Panc1 (cell line): ENCODE data around the gene ZNF184. TPM values are rescaled to one million over a fixed set of nuclear protein-coding genes. Genes with fewer than 3 reads are reported as not detected.

ENCODE experiments used
- ATAC-seq: fragments of 200-7000 bp; cut with Tn5 transposase; 2 replicates; pipeline ENCODE4 v1.9.1; 2020; ENCODE audit warnings: mild to moderate bottlenecking, moderate library complexity
- BruUV-seq: library from RNA; stranded (reverse); fragments of 400-500 nt; replicated peaks from 2 replicates; lab custom pipeline; 2021; lab: Mats Ljungman, UMichigan
- CTCF ChIA-PET: fragments of 300-600 bp; sonication (Branson Sonifier 250); formaldehyde crosslinking; loops from one replicate; lab custom pipeline; 2022; ENCODE audit warnings: antibody characterized with exemption; lab: Charles Lee
- POLR2A ChIA-PET: fragments of 300-600 bp; sonication (Branson Sonifier 250); formaldehyde crosslinking; loops from one replicate; lab custom pipeline; 2022; ENCODE audit warnings: antibody characterized with exemption; lab: Charles Lee
- DNase-seq: peaks from one replicate; pipeline ENCODE4 v3.0.0-alpha.2; 2010; ENCODE audit warnings: low read depth, low spot score
- H3K27ac ChIP-seq: 2 replicates; pipeline ENCODE4 v1.5.1; 2011; ENCODE audit warnings: mild to moderate bottlenecking, low read length, inconsistent platforms
- H3K27me3 ChIP-seq: fragments of 200-500 bp; sonication (Bioruptor generic); 2 replicates; pipeline ENCODE4 v1.6.0; 2014; ENCODE audit warnings: low read length, inconsistent platforms; ENCODE audit not compliant: control insufficient read depth, insufficient read depth
- H3K36me3 ChIP-seq: fragments of 200-500 bp; sonication (Bioruptor generic); 2 replicates; pipeline ENCODE4 v1.5.1; 2014; ENCODE audit warnings: inconsistent platforms, mild to moderate bottlenecking, low read length, moderate library complexity; ENCODE audit not compliant: control insufficient read depth, insufficient read depth
- H3K4me1 ChIP-seq: 2 replicates; pipeline ENCODE4 v1.5.1; 2011; ENCODE audit warnings: inconsistent platforms, mild to moderate bottlenecking, low read length, moderate library complexity; ENCODE audit not compliant: control insufficient read depth, insufficient read depth
- H3K4me3 ChIP-seq, 2 experiments: 2 replicates each; pipeline ENCODE4 v1.5.1; 2011 to 2012; ENCODE audit warnings: low read depth in 2 of 2, low read length in 2 of 2, mild to moderate bottlenecking in 2 of 2, inconsistent platforms in 1 of 2, moderate library complexity in 1 of 2
- H3K9me3 ChIP-seq: fragments of 200-500 bp; sonication (Bioruptor generic); 2 replicates; pipeline ENCODE4 v1.5.1; 2014; ENCODE audit warnings: low read depth, mild to moderate bottlenecking, inconsistent platforms, low read length, moderate library complexity; ENCODE audit not compliant: control insufficient read depth, insufficient read depth
- POLR2AphosphoS5 ChIP-seq: IDR thresholded peaks from 2 replicates; pipeline ENCODE4 v1.6.1; 2012; ENCODE audit warnings: mild to moderate bottlenecking, low read depth, low read length, moderate library complexity
- SIN3A ChIP-seq: IDR thresholded peaks from 2 replicates; pipeline ENCODE4 v1.6.1; 2012; ENCODE audit warnings: low read depth, mild to moderate bottlenecking, low read length, moderate library complexity, borderline replicate concordance; ENCODE audit not compliant: insufficient read depth
- TCF7L2 ChIP-seq: IDR thresholded peaks from 2 replicates; pipeline ENCODE4 v1.6.1; 2011; ENCODE audit warnings: mild to moderate bottlenecking, low read depth, low read length, inconsistent platforms
- in situ Hi-C: cut with HindIII; loops from 2 replicates; pipeline ENCODE4 v1.10.0; 2016; ENCODE audit warnings: low sequenced_read_pairs, low pct_unique_long_range_greater_than_20kb
- intact Hi-C: fragments of 100-400 bp; cut with micrococcal nuclease; formaldehyde crosslinking; loops from one replicate; pipeline ENCODE4 v1.10.0; 2022; ENCODE audit not compliant: unreplicated experiment
- total RNA-seq: library from RNA; stranded (reverse); gene quantifications from one replicate; pipeline ENCODE4 v1.2.1, GENCODE V29; 2021; ENCODE audit not compliant: unreplicated experiment
- TF ChIP-seq, protein P1 (sequence below), 2 experiments: IDR thresholded peaks; 2 replicates each; pipeline ENCODE4 v1.6.1; 2011 to 2012; ENCODE audit warnings: low read depth in 2 of 2, control low read depth in 1 of 2, low read length in 1 of 2, mild to moderate bottlenecking in 1 of 2, moderate library complexity in 1 of 2; ENCODE audit not compliant: insufficient read depth in 1 of 2
- TF ChIP-seq, protein P2 (sequence below): fragments of 450-650 bp; IDR thresholded peaks from 2 replicates; pipeline ENCODE4 v1.5.1; 2017; ENCODE audit warnings: mild to moderate bottlenecking

The ZNF184 gene
- total RNA-seq, 1 experiment from 2014 or later: 7.8 TPM

- in situ Hi-C loops: no loop called here
- DNase-seq (no peak), ATAC-seq (no peak)
- TF ChIP-seq, protein P1, sequence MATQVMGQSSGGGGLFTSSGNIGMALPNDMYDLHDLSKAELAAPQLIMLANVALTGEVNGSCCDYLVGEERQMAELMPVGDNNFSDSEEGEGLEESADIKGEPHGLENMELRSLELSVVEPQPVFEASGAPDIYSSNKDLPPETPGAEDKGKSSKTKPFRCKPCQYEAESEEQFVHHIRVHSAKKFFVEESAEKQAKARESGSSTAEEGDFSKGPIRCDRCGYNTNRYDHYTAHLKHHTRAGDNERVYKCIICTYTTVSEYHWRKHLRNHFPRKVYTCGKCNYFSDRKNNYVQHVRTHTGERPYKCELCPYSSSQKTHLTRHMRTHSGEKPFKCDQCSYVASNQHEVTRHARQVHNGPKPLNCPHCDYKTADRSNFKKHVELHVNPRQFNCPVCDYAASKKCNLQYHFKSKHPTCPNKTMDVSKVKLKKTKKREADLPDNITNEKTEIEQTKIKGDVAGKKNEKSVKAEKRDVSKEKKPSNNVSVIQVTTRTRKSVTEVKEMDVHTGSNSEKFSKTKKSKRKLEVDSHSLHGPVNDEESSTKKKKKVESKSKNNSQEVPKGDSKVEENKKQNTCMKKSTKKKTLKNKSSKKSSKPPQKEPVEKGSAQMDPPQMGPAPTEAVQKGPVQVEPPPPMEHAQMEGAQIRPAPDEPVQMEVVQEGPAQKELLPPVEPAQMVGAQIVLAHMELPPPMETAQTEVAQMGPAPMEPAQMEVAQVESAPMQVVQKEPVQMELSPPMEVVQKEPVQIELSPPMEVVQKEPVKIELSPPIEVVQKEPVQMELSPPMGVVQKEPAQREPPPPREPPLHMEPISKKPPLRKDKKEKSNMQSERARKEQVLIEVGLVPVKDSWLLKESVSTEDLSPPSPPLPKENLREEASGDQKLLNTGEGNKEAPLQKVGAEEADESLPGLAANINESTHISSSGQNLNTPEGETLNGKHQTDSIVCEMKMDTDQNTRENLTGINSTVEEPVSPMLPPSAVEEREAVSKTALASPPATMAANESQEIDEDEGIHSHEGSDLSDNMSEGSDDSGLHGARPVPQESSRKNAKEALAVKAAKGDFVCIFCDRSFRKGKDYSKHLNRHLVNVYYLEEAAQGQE (IDR thresholded peaks at IDR 0.05; ENCODE audit: insufficient read depth in 1 of 2, low read depth in 2 of 2, low read length in 1 of 2): no peak
- TF ChIP-seq POLR2AphosphoS5 (no peak), SIN3A (no peak), TCF7L2 (no peak)
- TF ChIP-seq, protein P2, sequence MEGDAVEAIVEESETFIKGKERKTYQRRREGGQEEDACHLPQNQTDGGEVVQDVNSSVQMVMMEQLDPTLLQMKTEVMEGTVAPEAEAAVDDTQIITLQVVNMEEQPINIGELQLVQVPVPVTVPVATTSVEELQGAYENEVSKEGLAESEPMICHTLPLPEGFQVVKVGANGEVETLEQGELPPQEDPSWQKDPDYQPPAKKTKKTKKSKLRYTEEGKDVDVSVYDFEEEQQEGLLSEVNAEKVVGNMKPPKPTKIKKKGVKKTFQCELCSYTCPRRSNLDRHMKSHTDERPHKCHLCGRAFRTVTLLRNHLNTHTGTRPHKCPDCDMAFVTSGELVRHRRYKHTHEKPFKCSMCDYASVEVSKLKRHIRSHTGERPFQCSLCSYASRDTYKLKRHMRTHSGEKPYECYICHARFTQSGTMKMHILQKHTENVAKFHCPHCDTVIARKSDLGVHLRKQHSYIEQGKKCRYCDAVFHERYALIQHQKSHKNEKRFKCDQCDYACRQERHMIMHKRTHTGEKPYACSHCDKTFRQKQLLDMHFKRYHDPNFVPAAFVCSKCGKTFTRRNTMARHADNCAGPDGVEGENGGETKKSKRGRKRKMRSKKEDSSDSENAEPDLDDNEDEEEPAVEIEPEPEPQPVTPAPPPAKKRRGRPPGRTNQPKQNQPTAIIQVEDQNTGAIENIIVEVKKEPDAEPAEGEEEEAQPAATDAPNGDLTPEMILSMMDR: no peak
- CTCF ChIA-PET: no interaction called here
- intact Hi-C loops: no loop called here
- no TSS peak for BruUV-seq
- peaks cover 61% of the 10 kb centered on the region for H3K9me3 ChIP-seq
- POLR2A ChIA-PET: no interaction called here
- no peak overlapping the region for H3K27ac ChIP-seq
- peaks cover 24% of the 10 kb centered on the region for H3K36me3 ChIP-seq
- H3K27me3 ChIP-seq: no peaks in the 10 kb centered on the region
- H3K4me1 ChIP-seq: peaks cover 5% of the 10 kb centered on the region; the same call in 1 of the 2 replicates
- H3K4me3 ChIP-seq: no peak overlapping the region
These were observed 4.6 kb downstream of the ZNF184 start for GRCh38 chr6:27468334-27468733.

GRCh38 chr6:27452496-27452897 is 20.4 kb downstream of the ZNF184 start:
- intact Hi-C loops: no loop called here
- no peak for DNase-seq

More at GRCh38 chr6:27452496-27452897, 20.4 kb downstream of the ZNF184 start:
- Histone ChIP-seq H3K4me3 (no peak overlapping the region), H3K36me3 (peaks cover 38% of the 10 kb centered on the region), H3K27me3 (no peaks in the 10 kb centered on the region), H3K9me3 (peaks cover 99% of the 10 kb centered on the region), H3K27ac (no peak overlapping the region), H3K4me1 (no peaks in the 10 kb centered on the region)
- in situ Hi-C loops: no loop called here
- CTCF ChIA-PET: no interaction called here
- no peak for TF ChIP-seq POLR2AphosphoS5
- TF ChIP-seq, protein P1 (IDR thresholded peaks at IDR 0.05; ENCODE audit: insufficient read depth in 1 of 2, low read depth in 2 of 2, low read length in 1 of 2): no peak
- TSS peak; percentile 36 for BruUV-seq
- ATAC-seq: no peak
- POLR2A ChIA-PET: no interaction called here
